GM19193 (cell line): Measurements from ENCODE around the gene NKAPD1.

Experiments used
- POLR2A ChIP-seq: IDR thresholded peaks from 4 replicates; pipeline ENCODE4 v1.6.1; 2011; ENCODE audit not compliant: insufficient read depth, insufficient read length; ENCODE audit errors: extremely low read depth

Gene NKAPD1

DNA sequence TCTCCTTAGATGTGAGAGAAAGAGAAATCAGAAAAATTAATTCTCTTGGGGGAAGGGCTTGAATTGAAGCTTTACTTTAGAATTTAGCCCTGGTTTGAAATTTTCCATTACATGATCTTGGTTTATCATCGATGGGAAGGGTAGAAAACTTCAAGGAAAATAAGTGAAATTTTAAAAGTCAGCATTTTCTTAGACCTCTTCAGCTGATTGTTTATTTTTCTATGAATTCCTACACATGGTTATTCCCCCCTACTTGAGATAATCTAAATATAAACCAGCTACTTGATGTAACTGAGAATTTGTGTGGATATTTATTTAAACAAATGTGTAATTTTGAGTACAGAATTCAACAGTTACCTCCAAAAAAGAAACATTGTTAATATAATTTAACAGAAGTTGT lies 11.2 kb upstream of the NKAPD1 start:
- TF ChIP-seq POLR2A = no peak

DNA sequence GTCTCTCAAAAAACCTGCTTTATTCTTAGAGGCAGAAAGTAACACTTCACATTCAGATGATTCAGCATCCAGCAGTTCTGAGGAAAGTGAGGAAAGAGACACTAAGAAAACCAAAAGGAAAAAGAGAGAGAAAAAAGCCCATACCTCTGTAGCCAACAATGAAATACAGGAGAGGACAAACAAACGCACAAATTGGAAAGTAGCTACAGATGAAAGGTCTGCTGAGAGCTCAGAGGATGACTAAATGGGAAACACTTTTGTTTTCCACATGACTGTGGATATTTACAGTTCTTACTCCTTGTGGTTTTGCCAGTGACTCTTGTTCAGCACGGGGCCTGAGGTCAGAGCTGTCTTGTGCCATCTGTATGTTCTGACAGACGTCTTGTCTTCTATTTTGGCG lies 8.6 kb downstream of the NKAPD1 start:
- no peak for TF ChIP-seq POLR2A

DNA sequence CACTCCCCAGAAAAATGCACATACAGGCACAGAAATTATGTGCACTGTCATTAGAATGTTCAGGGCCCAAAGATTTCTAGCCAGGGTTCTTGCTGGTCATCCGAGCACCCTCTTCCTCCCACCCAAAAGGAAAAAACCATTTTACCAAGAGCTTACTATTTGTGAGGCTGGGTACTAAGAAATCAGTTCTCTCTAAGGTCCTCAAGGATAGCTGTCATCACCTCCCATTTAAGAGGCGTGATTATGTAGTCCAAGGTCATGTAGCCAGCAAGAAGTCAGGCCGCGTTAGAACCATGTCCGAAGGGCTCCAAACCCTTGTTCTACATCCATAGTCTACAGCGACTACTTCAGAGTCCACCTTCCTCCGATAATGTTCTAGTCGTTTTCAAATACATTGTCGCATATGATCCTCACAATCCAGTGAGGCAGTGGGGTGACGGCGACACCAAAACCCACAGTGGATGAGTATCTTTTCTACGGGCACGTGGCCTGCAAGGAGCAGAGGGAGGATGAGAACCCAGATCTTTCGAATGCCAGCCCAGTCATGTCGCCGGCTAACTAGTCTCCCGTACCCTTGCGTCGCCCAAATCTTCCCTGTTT lies 11.8 kb downstream of the NKAPD1 start:
- TF ChIP-seq POLR2A = no peak

DNA sequence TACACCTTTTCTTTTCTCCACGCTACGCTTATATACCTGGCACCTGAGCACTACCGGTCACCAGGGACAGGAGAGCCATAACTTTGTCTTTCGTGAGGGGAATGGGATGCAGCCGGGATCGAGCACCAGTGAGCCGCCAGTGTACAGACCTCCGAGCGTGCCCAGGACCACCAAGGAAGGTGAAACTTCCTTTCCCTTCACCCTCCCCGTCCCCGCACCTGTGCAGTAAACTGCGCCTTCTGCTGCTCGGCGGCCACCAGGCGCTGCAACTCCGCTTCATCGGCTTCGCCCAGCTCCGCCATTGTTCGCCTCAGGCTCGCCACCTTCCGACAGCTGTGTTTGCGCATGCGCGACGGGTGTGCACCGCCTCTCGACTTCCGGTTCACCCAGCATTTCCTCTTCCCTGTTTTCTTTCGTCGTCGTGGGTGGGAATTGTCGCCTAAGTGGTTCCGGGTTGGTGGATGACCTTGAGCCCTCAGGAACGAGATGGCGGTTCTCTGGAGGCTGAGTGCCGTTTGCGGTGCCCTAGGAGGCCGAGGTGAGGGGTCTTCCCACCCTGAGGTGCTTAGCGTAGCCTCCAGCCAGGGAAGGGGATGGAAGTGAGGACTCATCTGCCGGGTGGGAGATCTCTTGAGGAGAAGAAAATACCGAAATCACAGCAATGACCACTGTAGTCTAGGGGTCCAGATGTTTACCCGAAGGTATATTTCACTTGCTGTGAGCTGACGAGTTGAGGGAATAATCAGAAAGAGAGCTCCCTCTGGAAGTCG lies 12.5 kb downstream of the NKAPD1 start, which contains the start of the genes SDHD and TIMM8B:
Gene SDHD (plus strand): TSS at position 452 of the 770 bp plus-strand sequence. CDS start 35 bp downstream, at position 487.
Gene TIMM8B (minus strand): TSS at position 335 of the 770 bp plus-strand sequence. CDS start 33 bp downstream, at position 302.
- TF ChIP-seq POLR2A = peak; percentile 82

DNA sequence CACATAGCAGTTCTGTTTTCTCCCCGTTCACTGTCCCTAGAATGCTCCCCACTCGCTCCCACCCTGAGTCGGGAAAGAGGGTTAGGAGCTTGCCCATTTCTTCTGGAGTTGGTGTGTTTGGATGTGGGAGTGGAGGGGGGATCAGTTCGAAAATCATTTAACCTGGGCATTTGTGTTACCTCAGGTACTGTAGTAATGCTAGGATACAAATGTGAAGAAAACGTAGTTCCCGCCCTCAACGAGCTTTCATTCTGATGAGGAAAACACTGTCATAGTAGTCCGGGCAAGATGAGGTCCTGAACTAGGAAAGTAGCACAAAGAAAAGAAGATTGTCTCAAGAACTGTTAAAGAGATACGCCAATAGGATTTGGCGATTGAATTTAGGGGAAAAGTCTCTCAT lies 13.1 kb downstream of the NKAPD1 start:
- no peak for TF ChIP-seq POLR2A

DNA sequence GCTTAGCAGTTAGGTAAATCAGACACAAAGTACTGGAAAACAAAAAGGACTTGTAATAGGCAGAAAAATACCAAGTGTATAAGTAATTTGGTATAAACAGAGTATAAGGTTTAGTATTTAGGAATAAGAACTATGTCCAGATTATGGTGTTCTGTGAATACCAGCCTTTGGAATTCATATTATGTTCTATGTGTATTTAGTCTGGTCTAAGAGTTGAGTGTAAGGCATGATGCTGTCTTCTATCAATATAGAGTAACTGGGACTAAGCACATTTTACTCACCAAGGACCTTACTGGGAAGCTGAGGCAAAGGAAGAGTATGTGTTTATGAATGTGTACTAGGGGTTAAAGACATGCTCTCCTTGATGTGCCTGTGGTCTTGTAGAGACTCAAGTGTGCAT lies 22.1 kb downstream of the NKAPD1 start:
- no peak for TF ChIP-seq POLR2A

DNA sequence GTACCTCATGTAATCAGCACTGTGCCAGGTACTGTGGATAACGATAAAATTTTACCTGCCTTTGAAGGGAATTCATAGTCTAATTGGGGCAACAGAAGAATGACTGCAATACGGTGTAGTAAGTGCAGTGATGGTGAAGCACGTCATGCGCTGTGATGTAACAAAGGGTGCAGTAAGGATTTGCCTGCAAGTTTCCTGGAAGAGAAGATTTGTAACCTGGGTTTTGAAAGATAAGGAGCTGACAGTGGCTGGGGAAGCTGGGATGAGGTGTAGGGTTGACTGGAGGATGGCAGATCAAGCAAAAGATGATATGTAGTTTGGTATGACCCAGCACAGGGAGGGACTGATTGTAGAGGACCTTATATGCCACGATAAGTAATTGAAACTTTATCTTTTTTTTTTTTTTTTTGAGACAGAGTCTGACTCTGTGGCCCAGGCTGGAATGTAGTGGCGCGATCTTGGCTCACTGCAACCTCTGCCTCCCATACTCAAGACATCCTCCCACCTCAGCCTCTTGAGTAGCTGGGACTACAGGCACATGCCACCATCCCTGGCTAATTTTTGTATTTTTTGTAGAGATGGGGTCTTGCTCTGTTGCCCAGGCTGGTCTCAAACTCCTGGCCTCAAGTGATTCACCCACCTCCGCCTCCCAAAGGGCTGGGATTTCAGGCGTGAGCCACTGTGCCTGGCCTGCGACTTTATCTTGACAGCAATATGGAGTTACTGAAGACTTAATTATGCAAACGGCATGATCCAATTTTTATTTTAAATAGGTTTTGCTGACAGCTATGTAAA lies 23.8 kb downstream of the NKAPD1 start:
- TF ChIP-seq POLR2A = no peak

DNA sequence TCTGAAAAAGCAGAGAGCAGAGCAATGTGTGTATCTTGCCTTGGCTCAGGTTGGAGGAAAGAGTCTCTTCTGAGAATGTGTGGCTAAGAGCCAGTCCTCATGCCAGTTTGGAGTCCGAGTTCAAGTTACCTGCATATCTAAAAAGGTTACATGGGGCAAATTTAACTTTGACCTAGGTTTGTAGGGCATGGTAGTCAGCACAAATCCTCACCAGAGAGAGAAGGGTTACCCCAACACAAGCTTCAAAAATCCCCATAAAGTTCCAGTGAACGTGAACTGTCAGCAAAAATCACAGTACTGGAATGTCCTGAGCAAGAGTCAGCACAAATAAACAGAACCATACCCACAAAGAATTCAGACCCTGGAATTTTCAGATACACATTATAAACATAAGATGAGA lies 26.4 kb downstream of the NKAPD1 start:
- TF ChIP-seq POLR2A = no peak

DNA sequence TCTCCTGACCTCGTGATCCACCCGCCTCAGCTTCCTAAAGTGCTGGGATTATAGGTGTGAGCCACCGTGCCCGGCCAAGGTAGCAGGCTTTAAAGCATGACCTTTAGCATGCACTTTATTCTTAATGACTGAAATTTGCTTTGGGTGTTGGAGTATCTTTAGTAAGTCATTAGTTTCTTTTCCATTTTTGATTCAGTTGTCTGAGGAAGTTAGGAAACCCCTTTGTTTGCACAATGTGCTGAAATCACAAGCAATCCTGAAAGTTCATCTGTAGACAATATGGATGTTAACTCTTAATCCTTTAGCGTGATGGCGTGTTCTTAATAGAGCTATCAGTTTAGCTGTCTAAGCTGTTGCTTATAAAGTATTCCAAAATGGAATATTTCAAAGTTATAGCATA lies 29.3 kb downstream of the NKAPD1 start:
- TF ChIP-seq POLR2A = no peak

DNA sequence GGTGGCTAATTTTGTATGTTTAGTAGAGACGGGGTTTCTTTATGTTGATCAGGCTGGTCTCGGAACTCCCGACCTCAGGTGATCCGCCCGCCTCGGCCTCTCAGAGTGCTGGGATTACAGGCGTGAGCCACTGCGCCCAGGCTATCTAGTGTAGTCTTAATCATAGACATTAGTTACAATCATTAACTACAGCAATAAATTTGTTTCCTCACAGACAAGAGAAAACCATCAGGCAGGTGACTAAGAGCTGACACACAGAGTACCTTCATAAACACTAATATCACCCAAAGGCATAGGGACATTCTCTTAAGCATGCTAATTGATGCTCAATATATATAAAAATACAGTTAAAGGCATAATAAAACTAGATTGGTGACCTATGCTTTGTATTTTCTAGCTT lies 32.0 kb downstream of the NKAPD1 start:
- no peak for TF ChIP-seq POLR2A

DNA sequence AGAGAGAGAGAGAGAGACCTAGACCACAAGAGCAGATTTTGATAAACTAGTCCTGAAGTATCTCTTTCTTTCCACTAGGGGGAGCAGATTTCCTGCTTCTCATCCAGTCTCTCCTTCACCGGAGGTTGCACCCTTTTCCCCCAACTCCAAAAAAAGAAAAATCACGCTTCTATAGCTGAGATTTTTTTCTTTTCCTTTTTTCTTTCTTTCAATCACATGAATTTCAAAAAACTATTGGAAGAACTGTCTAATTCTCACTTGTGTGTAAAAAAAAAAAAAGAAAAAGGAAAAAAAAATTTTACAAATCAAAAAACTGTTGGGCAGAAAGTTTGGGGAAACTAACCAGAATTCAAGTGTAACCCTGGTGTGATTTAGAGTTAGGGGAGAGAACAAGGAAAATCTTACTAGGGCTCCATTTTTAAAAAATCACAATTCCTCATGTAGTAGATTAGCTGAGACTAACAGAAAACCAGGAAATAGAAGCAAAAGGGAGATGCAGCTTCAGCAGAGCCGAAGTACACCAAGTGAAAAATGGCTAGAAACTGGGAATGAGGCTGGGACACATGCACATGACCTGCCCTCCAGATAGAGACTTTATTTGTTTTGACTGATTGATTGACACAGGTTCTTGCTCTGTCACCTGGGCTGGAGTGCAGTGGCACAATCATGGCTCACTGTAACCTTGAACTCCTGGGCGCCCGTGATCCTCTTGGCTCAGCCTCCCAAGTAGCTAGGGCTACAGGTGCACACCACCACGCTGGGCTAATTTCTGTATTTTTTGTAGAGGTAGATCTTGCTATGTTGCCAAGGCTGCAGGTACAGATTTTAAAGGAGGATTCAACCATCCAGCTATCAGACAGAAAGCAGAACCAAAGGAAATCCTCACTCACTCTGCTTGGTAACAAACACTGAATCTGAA lies 39.7 kb downstream of the NKAPD1 start:
- no peak for TF ChIP-seq POLR2A

DNA sequence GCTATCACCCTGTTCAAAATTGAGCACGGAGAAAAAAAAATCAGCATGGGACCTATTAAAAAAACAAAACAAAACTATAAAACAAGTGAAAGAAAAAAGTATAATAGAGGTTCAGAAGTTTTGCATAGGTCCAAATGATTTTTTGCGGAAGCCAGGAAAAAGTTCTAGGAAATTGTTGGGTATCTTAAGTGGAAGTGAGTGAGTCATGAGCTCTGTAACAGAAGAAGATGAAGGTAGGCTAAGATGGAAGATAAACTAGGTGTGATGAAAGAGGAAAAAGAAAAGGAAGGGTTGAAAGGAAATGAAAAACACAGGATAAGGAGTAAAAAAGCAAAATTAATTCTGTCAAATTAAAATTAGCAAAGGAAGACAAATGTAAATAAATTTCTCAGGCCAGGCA lies 40.4 kb downstream of the NKAPD1 start:
- no peak for TF ChIP-seq POLR2A

DNA sequence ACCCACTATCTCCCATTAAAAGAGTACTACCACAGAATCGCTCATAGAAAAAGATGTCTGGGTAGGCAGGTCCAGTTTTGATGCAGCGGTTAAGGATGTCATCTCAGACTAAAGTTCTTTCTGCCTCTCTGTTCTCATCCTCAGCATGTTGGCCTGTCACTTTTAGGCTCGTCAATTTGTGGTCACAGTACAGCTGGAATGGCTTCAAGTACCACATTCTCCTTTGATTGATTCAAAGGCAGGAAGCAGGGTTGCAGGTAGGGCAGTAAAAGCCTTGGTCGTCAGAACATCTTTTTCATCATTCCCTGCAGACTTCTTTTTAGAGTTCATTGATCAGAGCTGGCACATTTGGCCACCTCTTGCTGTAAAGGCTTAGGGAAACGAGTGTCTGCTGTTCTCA lies 41.3 kb downstream of the NKAPD1 start:
- no peak for TF ChIP-seq POLR2A

DNA sequence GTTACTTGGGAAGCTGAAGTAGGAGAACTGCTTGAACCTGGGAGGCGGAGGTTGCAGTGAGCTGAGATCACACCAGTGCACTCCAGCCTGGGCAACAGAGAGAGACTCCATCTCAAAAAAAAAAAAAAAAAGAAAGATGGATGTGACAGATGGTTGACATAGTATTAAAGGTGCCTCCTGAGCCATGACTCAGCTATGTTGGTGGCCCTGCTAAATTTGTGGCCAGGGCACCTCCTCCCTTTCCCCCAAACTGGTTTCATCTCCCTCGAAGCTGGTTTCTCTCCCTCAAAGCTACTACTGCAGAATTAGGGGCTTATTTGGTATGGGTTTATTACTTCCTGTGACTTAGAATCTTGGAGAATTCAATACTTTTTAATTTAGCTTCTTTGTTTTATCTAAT lies 44.1 kb downstream of the NKAPD1 start:
- TF ChIP-seq POLR2A = no peak
